Raji (cell line): Measurements from ENCODE around the gene SPA17.

Experiments used
- POLR2A ChIP-seq: IDR thresholded peaks from 2 replicates; pipeline ENCODE4 v1.6.1; 2011; ENCODE audit warnings: low read depth, low read length, control low read depth; ENCODE audit not compliant: insufficient read depth

Gene SPA17

GRCh38 chr11:124681421-124681820 is 7.7 kb downstream of the SPA17 start:
- TF ChIP-seq POLR2A = no peak

- no peak for TF ChIP-seq POLR2A
Observed at GRCh38 chr11:124682443-124682842, 8.7 kb downstream of the SPA17 start.

GRCh38 chr11:124693142-124693541 is 19.4 kb downstream of the SPA17 start:
- TF ChIP-seq POLR2A = no peak

GRCh38 chr11:124699547-124699946 is 25.8 kb downstream of the SPA17 start:
- TF ChIP-seq POLR2A = no peak

- TF ChIP-seq POLR2A = no peak
Observed at GRCh38 chr11:124700028-124700427, 26.3 kb downstream of the SPA17 start.

GRCh38 chr11:124707829-124708228 is 34.1 kb downstream of the SPA17 start:
- no peak for TF ChIP-seq POLR2A

- no peak for TF ChIP-seq POLR2A
Observed at GRCh38 chr11:124712392-124712791, 38.7 kb downstream of the SPA17 start.

- TF ChIP-seq POLR2A = no peak
Observed at GRCh38 chr11:124716591-124716990, 42.9 kb downstream of the SPA17 start.

GRCh38 chr11:124717421-124717785 is 43.7 kb downstream of the SPA17 start:
- TF ChIP-seq POLR2A = no peak

- no peak for TF ChIP-seq POLR2A
Observed at GRCh38 chr11:124717786-124718651, 44.3 kb downstream of the SPA17 start.

- TF ChIP-seq POLR2A = no peak
Observed at GRCh38 chr11:124718801-124719200, 45.1 kb downstream of the SPA17 start.

GRCh38 chr11:124719534-124719933 is 45.8 kb downstream of the SPA17 start:
- no peak for TF ChIP-seq POLR2A

- no peak for TF ChIP-seq POLR2A
Observed at GRCh38 chr11:124722176-124722575, 48.5 kb downstream of the SPA17 start.

- no peak for TF ChIP-seq POLR2A
Observed at GRCh38 chr11:124724979-124725718, 51.4 kb downstream of the SPA17 start.

- TF ChIP-seq POLR2A = no peak
Observed at GRCh38 chr11:124725719-124726105, 52.0 kb downstream of the SPA17 start.

GRCh38 chr11:124727474-124727873 is 53.8 kb downstream of the SPA17 start:
- TF ChIP-seq POLR2A = no peak
